K562 (cell line): ENCODE data around the gene PDGFRA. TPM values are rescaled to one million over a fixed set of nuclear protein-coding genes. Genes with fewer than 3 reads are reported as not detected.

ENCODE experiments used
- ATAC-seq: fragments of 200-7000 bp; cut with Tn5 transposase; 3 replicates; pipeline ENCODE4 v1.9.1; 2020; ENCODE audit warnings: moderate library complexity
- BruUV-seq: library from RNA; stranded (reverse); fragments of 400-500 nt; replicated peaks from 2 replicates; lab custom pipeline; 2021; lab: Mats Ljungman, UMichigan
- CTCF ChIA-PET: fragments of 300-600 bp; formaldehyde crosslinking; extraction: SDS; loops from one replicate; lab custom pipeline; 2021; ENCODE audit warnings: low intra/inter-chr PET ratio; lab: Yijun Ruan, JAX
- POLR2A ChIA-PET: fragments of 300-600, 350-650 bp; sonication (Branson Sonifier 250); formaldehyde crosslinking; extraction: SDS; loops from one replicate; lab custom pipeline; 2021; ENCODE audit warnings: antibody characterized with exemption, inconsistent platforms; lab: Yijun Ruan, JAX
- DNase-seq, 4 experiments: peaks; one replicate each; pipeline versions ENCODE4 v3.0.0 to v3.0.0-alpha.2; 2011 to 2018; ENCODE audit warnings: low spot score in 3 of 4, mixed read lengths in 3 of 4; ENCODE audit errors: extremely low read depth in 1 of 4
- FAIRE-seq: peaks from 2 replicates; lab custom pipeline; 2011; peaks lifted over from hg19 to GRCh38; lab: Jason Lieb, UNC
- H2AFZ ChIP-seq: 2 replicates; pipeline ENCODE4 v1.6.0; 2011; ENCODE audit warnings: low read depth, low read length, control low read depth, inconsistent platforms
- H3K27ac ChIP-seq: fragments of 200-600 bp; 3 replicates; pipeline ENCODE4 v1.8.0; 2011; ENCODE audit warnings: low read depth, mild to moderate bottlenecking, control low read depth, inconsistent platforms, low read length, moderate library complexity, mixed read lengths; ENCODE audit errors: extremely low read depth
- H3K27me3 ChIP-seq, 2 experiments: fragments of 300-600 bp in 1 of 2; 2 replicates in 1 of 2; 3 replicates in 1 of 2; pipeline versions ENCODE4 v1.6.0 to v1.8.0; 2011; ENCODE audit warnings: inconsistent platforms in 2 of 2, low read length in 2 of 2, mild to moderate bottlenecking in 1 of 2, mixed read lengths in 1 of 2, moderate library complexity in 1 of 2; ENCODE audit not compliant: control insufficient read depth in 2 of 2, insufficient read depth in 2 of 2
- H3K36me3 ChIP-seq: fragments of 300-600 bp; 3 replicates; pipeline ENCODE4 v1.8.0; 2011; ENCODE audit warnings: mild to moderate bottlenecking, low read length, inconsistent platforms; ENCODE audit not compliant: control insufficient read depth, insufficient read depth
- H3K4me1 ChIP-seq, 2 experiments: fragments of 200-600 bp in 1 of 2; replicated peaks in 1 of 2; 2 replicates in 1 of 2; 3 replicates in 1 of 2; pipeline versions ENCODE4 v1.5.1 to v1.8.0; 2011; ENCODE audit warnings: inconsistent platforms in 2 of 2, low read length in 2 of 2, mild to moderate bottlenecking in 1 of 2, mixed read lengths in 1 of 2, moderate library complexity in 1 of 2; ENCODE audit not compliant: control insufficient read depth in 2 of 2, insufficient read depth in 2 of 2
- H3K4me2 ChIP-seq: 2 replicates; pipeline ENCODE4 v1.6.1; 2011; ENCODE audit warnings: low read length, control low read depth, inconsistent platforms, mixed read lengths; ENCODE audit not compliant: insufficient read depth
- H3K4me3 ChIP-seq: fragments of 200-600 bp; sonication (generic), shearing (Covaris generic); 2 replicates; pipeline ENCODE4 v1.5.1; 2016; ENCODE audit warnings: control low read depth, inconsistent platforms
- H3K79me2 ChIP-seq: fragments of 200-600 bp; 3 replicates; pipeline ENCODE4 v1.8.0; 2011; ENCODE audit warnings: low read length, inconsistent platforms; ENCODE audit not compliant: control insufficient read depth, insufficient read depth
- H3K9ac ChIP-seq, 2 experiments: 2 replicates each; pipeline versions ENCODE4 v1.6.0 to v1.6.1; 2011; ENCODE audit warnings: low read depth in 2 of 2, low read length in 2 of 2, control low read depth in 1 of 2, inconsistent platforms in 1 of 2, mild to moderate bottlenecking in 1 of 2, mixed read lengths in 1 of 2; ENCODE audit not compliant: insufficient read depth in 1 of 2
- H3K9me1 ChIP-seq: one replicate; pipeline ENCODE4 v1.6.0; 2011; ENCODE audit warnings: inconsistent platforms, mild to moderate bottlenecking, low read length, moderate library complexity; ENCODE audit not compliant: control insufficient read depth, insufficient read depth
- H3K9me3 ChIP-seq: replicated peaks from 2 replicates; pipeline ENCODE4 v1.5.1; 2011; ENCODE audit warnings: low read depth, low read length, inconsistent platforms; ENCODE audit not compliant: control insufficient read depth, insufficient read depth
- H4K20me1 ChIP-seq: replicated peaks from 2 replicates; pipeline ENCODE4 v1.6.1; 2011; ENCODE audit warnings: low read length, inconsistent platforms, mixed read lengths; ENCODE audit not compliant: control insufficient read depth, insufficient read depth
- ETS1 ChIP-seq: conservative IDR thresholded peaks from 2 replicates; pipeline ENCODE4 v1.6.1; 2011; ENCODE audit warnings: low read depth, mild to moderate bottlenecking, low read length; ENCODE audit not compliant: control insufficient read depth
- FOXM1 ChIP-seq, 2 experiments: fragments of 450-650 bp in 1 of 2; sonication (generic) in 1 of 2; formaldehyde crosslinking in 1 of 2; IDR thresholded peaks; 2 replicates each; pipeline versions ENCODE4 v1.6.1 to v1.9.0; 2017 to 2022; ENCODE audit warnings: low read depth in 2 of 2, mild to moderate bottlenecking in 2 of 2, missing genetic modification reagents in 1 of 2, moderate library complexity in 1 of 2
- HBP1 ChIP-seq: fragments of 450-650 bp; formaldehyde crosslinking; IDR thresholded peaks from 2 replicates; pipeline ENCODE4 v1.4.0; 2022; ENCODE audit warnings: missing genetic modification characterization
- THRB ChIP-seq: fragments of 450-650 bp; formaldehyde crosslinking; conservative IDR thresholded peaks from 2 replicates; pipeline ENCODE4 v1.4.0; 2022; ENCODE audit warnings: mild to moderate bottlenecking, missing genetic modification characterization
- ZNF407 ChIP-seq: fragments of 450-650 bp; IDR thresholded peaks from 2 replicates; pipeline ENCODE4 v1.6.1; 2016; ENCODE audit warnings: low read depth
- ZNF512 ChIP-seq: IDR thresholded peaks from 2 replicates; pipeline ENCODE4 v1.6.1; 2016; ENCODE audit warnings: missing genetic modification characterization, missing compliant biosample characterization
- in situ Hi-C: fragments of 300-500 bp; cut with MboI; formaldehyde crosslinking; loops from 4 replicates; pipeline ENCODE4 v1.15.0; 2018; ENCODE audit warnings: inconsistent platforms, mixed read lengths
- intact Hi-C: fragments of 100-400 bp; cut with micrococcal nuclease; formaldehyde crosslinking; loops from 2 replicates; pipeline ENCODE4 v1.14.2; 2022
- polyA plus RNA-seq, 8 experiments: library from polyadenylated mRNA; depleted of rRNA in 4 of 8; stranded (reverse) in 5 of 8; unstranded in 3 of 8; fragments of >200 nt; fragmentation: Nextera tagmentation in 2 of 8; fragmentation: Illumina TruSeq in 1 of 8; extraction: Ambion mirVana in 2 of 8; extraction: Trizol in 1 of 8; gene quantifications; 2 replicates each; pipeline versions ENCODE4 v1.2.1 to v1.2.3, GENCODE V29; 2011 to 2014; ENCODE audit warnings: inconsistent platforms in 1 of 8, missing spikeins in 1 of 8
- total RNA-seq, 7 experiments: library from RNA; depleted of rRNA in 6 of 7; stranded (reverse); fragments of >200 nt in 6 of 7; fragmentation: Illumina TruSeq in 2 of 7; extraction: Trizol in 2 of 7; gene quantifications; 2 replicates each; pipeline versions ENCODE4 v1.2.1 to v1.2.3, GENCODE V29; 2011 to 2021; ENCODE audit warnings: low replicate concordance in 1 of 7

The PDGFRA gene
- total and polyA plus RNA-seq, 9 of the 15 experiments (the other 6 are each of a cell fraction or from before 2014, with no cell fraction given): 0.40 TPM; not detected in 8

GRCh38 chr4:54271464-54271863, 42.4 kb downstream of the PDGFRA start:
- H4K20me1 ChIP-seq: no peaks in the 10 kb centered on the region; the same call in 1 of the 2 replicates
- ChIA-PET CTCF (no interaction called here), POLR2A (interaction anchor here (1.3 kb wide), 1 partner anchor 10 kb away, joined by 4 read pairs; no protein-coding TSS in a partner anchor)
- ATAC-seq (no peak), DNase-seq (no peak), FAIRE-seq (no peak)
- H3K9ac ChIP-seq: no peak overlapping the region
- peaks cover 2 to 8% of the 10 kb centered on the region in 2 experiments; a peak in 3 of 5 replicates for H3K27me3 ChIP-seq
- H3K4me3 ChIP-seq: no peak overlapping the region
- no peaks in the 10 kb centered on the region for H3K79me2 ChIP-seq
- intact Hi-C loops (no loop called here), in situ Hi-C loops (no loop called here)
- no peaks in the 10 kb centered on the region for H3K4me1 ChIP-seq
- BruUV-seq: no TSS peak
- H3K36me3 ChIP-seq: no peaks in the 10 kb centered on the region
- no peak overlapping the region for H3K27ac ChIP-seq
- H3K9me3 ChIP-seq: no peaks in the 10 kb centered on the region
- no peak overlapping the region for H3K4me2 ChIP-seq
- H3K9me1 ChIP-seq: no peaks in the 10 kb centered on the region
- H2AFZ ChIP-seq: no peak overlapping the region
- TF ChIP-seq FOXM1 (IDR thresholded peaks at IDR 0.05; ENCODE audit: low read depth) (no peak), FOXM1 (CRISPR knock-in tag; IDR thresholded peaks at IDR 0.05; ENCODE audit: low read depth) (no peak), ZNF512 (tag) (peak; percentile 71), HBP1 (CRISPR knock-in tag) (0 out of 2 replicates have a peak, but pooled peaks have one; percentile 50), ETS1 (no peak), THRB (CRISPR knock-in tag) (peak; percentile 60; the same call in 1 of the 2 replicates), ZNF407 (no peak)
